SJSA1 (cell line): Measurements from ENCODE around the gene KRTAP24-1. TPM values are rescaled to one million over a fixed set of nuclear protein-coding genes. Genes with fewer than 3 reads are reported as not detected.

Experiments
- DNase-seq, 2 experiments: peaks; one replicate each; pipeline ENCODE4 v3.0.0-alpha.2; 2015 to 2020; ENCODE audit warnings: low spot score in 2 of 2, low read depth in 1 of 2
- H3K27ac ChIP-seq: fragments of 250-450 bp; sonication (Bioruptor Pico); 2 replicates; pipeline ENCODE4 v1.5.1; 2020; ENCODE audit warnings: mild to moderate bottlenecking, moderate library complexity
- H3K27me3 ChIP-seq: fragments of 250-450 bp; sonication (Bioruptor Pico); replicated peaks from 2 replicates; pipeline ENCODE4 v1.5.1; 2020; ENCODE audit warnings: mild to moderate bottlenecking, moderate library complexity
- H3K36me3 ChIP-seq: fragments of 250-450 bp; sonication (Bioruptor Pico); 2 replicates; pipeline ENCODE4 v1.5.1; 2020; ENCODE audit warnings: mild to moderate bottlenecking
- H3K4me1 ChIP-seq: fragments of 250-450 bp; sonication (Bioruptor Pico); replicated peaks from 2 replicates; pipeline ENCODE4 v1.6.1; 2021; ENCODE audit warnings: mild to moderate bottlenecking
- H3K4me3 ChIP-seq: fragments of 250-450 bp; sonication (Bioruptor Pico); 2 replicates; pipeline ENCODE4 v1.5.1; 2020; ENCODE audit warnings: mild to moderate bottlenecking
- H3K9me3 ChIP-seq: fragments of 250-450 bp; sonication (Bioruptor Pico); replicated peaks from 2 replicates; pipeline ENCODE4 v1.5.1; 2020; ENCODE audit warnings: mild to moderate bottlenecking
- total RNA-seq: library from RNA; depleted of rRNA; stranded (reverse); fragments of >200 nt; shearing (Covaris generic); gene quantifications from 2 replicates; pipeline ENCODE4 v1.2.3, GENCODE V29; 2014; rRNA removed

KRTAP24-1 gene
- total RNA-seq: not detected in 2 replicates

DNA sequence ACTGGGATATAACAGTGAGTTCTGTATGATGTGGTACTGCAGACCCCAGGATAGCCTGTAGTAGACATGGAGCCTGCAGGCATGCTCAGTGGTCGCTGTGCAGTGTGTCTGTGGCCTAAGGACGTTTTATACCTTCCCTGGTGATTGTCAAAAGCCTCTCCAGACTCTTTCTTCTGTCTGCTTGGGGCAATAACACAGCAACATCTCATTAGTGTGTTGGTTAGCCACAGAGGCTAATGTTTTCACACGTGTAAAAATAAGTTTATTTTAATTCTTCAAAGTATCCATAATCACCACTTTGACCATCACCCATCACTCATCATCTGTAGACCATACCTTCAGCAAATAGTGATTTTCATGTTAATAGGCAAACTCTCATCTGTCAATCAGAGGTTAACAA, at the start of gene KRTAP24-1:
Gene KRTAP24-1 (minus strand): TSS at position 101 of the 400 bp plus-strand sequence. CDS start 18 bp downstream, at position 83.
- no peak within 1 kb of the TSS for H3K4me3 ChIP-seq
- no peak within 1 kb of the TSS for H3K27ac ChIP-seq
- no peaks in the 10 kb centered on the region for H3K36me3 ChIP-seq
- H3K9me3 ChIP-seq: no peaks in the 10 kb centered on the region
- no peaks in the 10 kb centered on the region for H3K4me1 ChIP-seq
- no peaks in the 10 kb centered on the region for H3K27me3 ChIP-seq
- no peak for DNase-seq

- no peak for DNase-seq
- H3K4me1 ChIP-seq: no peaks in the 10 kb centered on the region
- no peaks in the 10 kb centered on the region for H3K9me3 ChIP-seq
- H3K27ac ChIP-seq: no peak overlapping the region
- H3K27me3 ChIP-seq: no peaks in the 10 kb centered on the region
- no peaks in the 10 kb centered on the region for H3K36me3 ChIP-seq
- no peak overlapping the region for H3K4me3 ChIP-seq
These were observed 46.6 kb upstream of the KRTAP24-1 start for GRCh38 chr21:30329203-30329875.

GRCh38 chr21:30326390-30326789, 43.6 kb upstream of the KRTAP24-1 start:
- H3K9me3 ChIP-seq: no peaks in the 10 kb centered on the region
- no peak overlapping the region for H3K27ac ChIP-seq
- no peak for DNase-seq
- no peaks in the 10 kb centered on the region for H3K36me3 ChIP-seq
- no peaks in the 10 kb centered on the region for H3K4me1 ChIP-seq
- H3K27me3 ChIP-seq: no peaks in the 10 kb centered on the region
- H3K4me3 ChIP-seq: no peak overlapping the region

GRCh38 chr21:30320215-30320614, 37.5 kb upstream of the KRTAP24-1 start, which contains the start of gene KRTAP26-1:
Gene KRTAP26-1 (minus strand): TSS chr21:30320315. CDS start chr21:30320035, 280 bp downstream.
- DNase-seq: no peak
- H3K4me3 ChIP-seq: no peak within 1 kb of the TSS
- H3K27me3 ChIP-seq: 0 out of 2 replicates have a peak, but pooled peaks cover 6% of the 10 kb centered on the region
- H3K36me3 ChIP-seq: no peaks in the 10 kb centered on the region
- H3K9me3 ChIP-seq: no peaks in the 10 kb centered on the region
- no peaks in the 10 kb centered on the region for H3K4me1 ChIP-seq
- H3K27ac ChIP-seq: no peak within 1 kb of the TSS

DNA sequence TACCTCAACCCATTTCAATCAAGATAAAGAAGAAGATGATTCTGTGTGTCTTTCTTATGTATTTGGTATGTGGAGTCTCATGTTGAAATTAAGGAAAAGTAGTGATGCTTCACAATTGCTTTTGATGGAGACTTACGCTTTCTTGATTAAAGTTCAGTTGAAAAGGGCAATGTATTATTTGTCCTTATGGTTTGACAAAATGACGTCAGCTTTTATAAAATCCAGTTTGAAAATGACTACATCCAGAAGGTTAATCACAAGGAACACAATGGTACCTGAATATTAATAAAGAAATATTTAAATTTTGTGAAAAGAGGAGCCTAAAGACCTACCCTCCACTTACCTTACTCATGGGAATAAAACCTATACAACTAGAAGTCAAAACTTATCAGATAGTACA, 33.0 kb upstream of the KRTAP24-1 start:
- DNase-seq: no peak
- Histone ChIP-seq H3K4me3 (no peak overlapping the region), H3K27me3 (0 out of 2 replicates have a peak, but pooled peaks cover 6% of the 10 kb centered on the region), H3K27ac (no peak overlapping the region), H3K36me3 (no peaks in the 10 kb centered on the region), H3K4me1 (no peaks in the 10 kb centered on the region), H3K9me3 (no peaks in the 10 kb centered on the region)

- no peaks in the 10 kb centered on the region for H3K36me3 ChIP-seq
- H3K4me1 ChIP-seq: no peaks in the 10 kb centered on the region
- H3K27ac ChIP-seq: no peak overlapping the region
- DNase-seq: no peak
- no peaks in the 10 kb centered on the region for H3K27me3 ChIP-seq
- H3K4me3 ChIP-seq: no peak overlapping the region
- H3K9me3 ChIP-seq: no peaks in the 10 kb centered on the region
These were observed 24.1 kb upstream of the KRTAP24-1 start for GRCh38 chr21:30306884-30307283.

DNA sequence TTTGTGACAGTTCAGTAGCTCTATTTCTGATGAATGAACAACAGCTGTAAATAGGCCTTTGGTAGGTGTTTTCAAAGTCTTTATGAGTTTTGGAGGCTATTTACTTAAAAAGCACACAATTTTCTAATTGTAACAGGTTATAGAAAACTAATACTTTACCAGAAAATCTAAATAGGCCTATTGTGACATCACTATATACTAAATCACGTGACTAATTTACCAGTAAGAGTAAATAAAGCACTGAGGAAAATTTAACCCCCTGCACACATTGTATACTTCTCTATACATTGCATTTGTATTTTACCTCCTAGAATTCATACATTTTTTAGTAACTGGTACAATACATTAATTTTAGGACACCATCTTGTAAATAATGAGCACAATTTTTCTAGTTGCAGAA, 22.4 kb upstream of the KRTAP24-1 start:
- DNase-seq: no peak
- H3K27me3 ChIP-seq: no peaks in the 10 kb centered on the region
- H3K9me3 ChIP-seq: no peaks in the 10 kb centered on the region
- no peaks in the 10 kb centered on the region for H3K36me3 ChIP-seq
- H3K27ac ChIP-seq: no peak overlapping the region
- no peaks in the 10 kb centered on the region for H3K4me1 ChIP-seq
- H3K4me3 ChIP-seq: no peak overlapping the region

GRCh38 chr21:30289215-30289614, 6.5 kb upstream of the KRTAP24-1 start, which contains the start of gene KRTAP25-1:
Gene KRTAP25-1 (minus strand): TSS chr21:30289514. CDS start chr21:30289490, 24 bp downstream.
- Histone ChIP-seq H3K4me3 (no peak within 1 kb of the TSS), H3K9me3 (no peaks in the 10 kb centered on the region), H3K4me1 (no peaks in the 10 kb centered on the region), H3K27me3 (0 out of 2 replicates have a peak, but pooled peaks cover 3% of the 10 kb centered on the region), H3K36me3 (no peaks in the 10 kb centered on the region), H3K27ac (no peak within 1 kb of the TSS)
- no peak for DNase-seq

GRCh38 chr21:30271611-30272010, 11.1 kb downstream of the KRTAP24-1 start:
- no peaks in the 10 kb centered on the region for H3K9me3 ChIP-seq
- no peaks in the 10 kb centered on the region for H3K36me3 ChIP-seq
- H3K4me1 ChIP-seq: no peaks in the 10 kb centered on the region
- H3K27me3 ChIP-seq: no peaks in the 10 kb centered on the region
- DNase-seq: no peak
- H3K4me3 ChIP-seq: no peak overlapping the region
- H3K27ac ChIP-seq: no peak overlapping the region

DNA sequence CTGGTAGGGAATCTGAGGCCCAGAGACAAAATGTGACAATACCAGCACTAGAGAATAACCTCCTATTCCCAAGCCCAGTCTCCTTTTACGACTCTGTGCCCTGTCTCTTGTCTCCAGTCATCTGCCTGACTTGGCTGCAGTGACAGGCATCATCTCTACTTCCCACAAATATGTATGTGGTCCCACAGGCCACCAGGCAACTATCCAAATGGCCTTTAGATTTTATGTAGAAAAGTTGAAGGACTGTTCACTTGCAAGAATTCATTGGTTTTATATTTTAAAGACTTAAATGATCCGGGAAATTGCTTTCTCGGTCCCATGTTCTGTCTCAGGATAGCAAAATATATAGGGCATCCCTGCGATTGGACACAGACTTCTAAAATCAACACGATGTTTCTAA, 11.6 kb downstream of the KRTAP24-1 start:
- no peaks in the 10 kb centered on the region for H3K4me1 ChIP-seq
- no peaks in the 10 kb centered on the region for H3K27me3 ChIP-seq
- H3K4me3 ChIP-seq: no peak overlapping the region
- no peak for DNase-seq
- H3K27ac ChIP-seq: no peak overlapping the region
- H3K9me3 ChIP-seq: no peaks in the 10 kb centered on the region
- H3K36me3 ChIP-seq: no peaks in the 10 kb centered on the region

- Histone ChIP-seq H3K36me3 (no peaks in the 10 kb centered on the region), H3K9me3 (no peaks in the 10 kb centered on the region), H3K4me3 (no peak overlapping the region), H3K4me1 (no peaks in the 10 kb centered on the region), H3K27ac (no peak overlapping the region), H3K27me3 (no peaks in the 10 kb centered on the region)
- DNase-seq: no peak
These were observed 12.8 kb downstream of the KRTAP24-1 start for GRCh38 chr21:30269803-30270530.

DNA sequence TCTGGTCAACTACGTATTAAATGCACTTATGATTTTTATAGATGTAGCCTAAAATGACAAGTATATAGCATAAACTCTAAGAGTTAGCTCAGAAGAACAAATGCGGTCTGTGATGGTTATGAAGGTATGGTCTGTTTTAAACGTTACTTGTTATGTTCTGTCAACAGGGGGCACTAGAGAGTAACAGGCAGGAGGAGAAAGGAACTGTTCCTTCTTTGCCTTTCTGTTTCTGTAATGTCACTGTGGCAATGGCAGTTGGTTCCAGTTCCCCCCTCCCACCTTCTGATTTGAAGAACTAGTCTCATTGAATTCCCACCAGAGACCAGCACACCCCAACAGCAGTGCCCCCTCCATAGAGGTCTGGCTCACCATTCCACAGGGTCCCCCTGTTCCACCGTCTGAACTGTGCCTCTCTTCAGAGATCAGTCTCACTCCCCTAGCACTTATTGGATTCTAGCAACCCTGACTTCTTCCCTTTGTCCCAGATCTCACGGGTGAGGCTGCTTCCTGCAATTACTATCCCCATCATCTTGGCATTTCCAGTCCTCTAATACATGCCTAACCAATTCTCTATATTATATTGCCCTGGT, 14.0 kb downstream of the KRTAP24-1 start:
- Histone ChIP-seq H3K27me3 (no peaks in the 10 kb centered on the region), H3K4me1 (no peaks in the 10 kb centered on the region)

DNA sequence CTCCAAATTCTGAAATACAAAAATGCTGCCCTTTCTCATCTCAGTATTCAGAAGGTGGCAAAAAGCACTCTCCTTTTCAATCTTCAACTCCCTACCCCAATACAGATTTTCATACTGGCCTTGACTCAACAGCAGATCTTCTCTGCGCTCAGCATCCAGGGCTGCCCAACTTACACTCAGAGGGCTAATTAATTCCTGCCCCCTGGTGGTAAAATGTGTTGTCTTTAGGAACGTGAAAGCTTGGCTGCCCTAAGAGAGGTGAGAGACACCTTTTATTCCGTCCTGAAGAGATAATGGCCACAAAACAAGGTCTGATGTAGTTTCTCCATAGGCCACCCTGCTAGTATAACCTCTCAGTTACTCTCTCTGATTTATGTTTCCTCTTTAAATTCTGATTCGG, 25.0 kb downstream of the KRTAP24-1 start:
- Histone ChIP-seq H3K9me3 (no peaks in the 10 kb centered on the region), H3K27ac (no peak overlapping the region), H3K27me3 (no peaks in the 10 kb centered on the region), H3K4me3 (no peak overlapping the region), H3K4me1 (no peaks in the 10 kb centered on the region), H3K36me3 (no peaks in the 10 kb centered on the region)
- peak in 1 of 2 experiments; percentile 4 for DNase-seq

More for the DNA sequence above, 14.0 kb downstream of the KRTAP24-1 start:
- H3K4me3 ChIP-seq: no peak overlapping the region
- H3K27ac ChIP-seq: no peak overlapping the region
- H3K36me3 ChIP-seq: no peaks in the 10 kb centered on the region
- H3K9me3 ChIP-seq: no peaks in the 10 kb centered on the region
- no peak for DNase-seq

- Histone ChIP-seq H3K9me3 (no peaks in the 10 kb centered on the region), H3K27me3 (no peaks in the 10 kb centered on the region), H3K36me3 (no peaks in the 10 kb centered on the region), H3K27ac (no peak overlapping the region), H3K4me1 (no peaks in the 10 kb centered on the region), H3K4me3 (no peak overlapping the region)
- DNase-seq: no peak
These were observed 26.6 kb downstream of the KRTAP24-1 start for GRCh38 chr21:30256100-30256499.
